IMR-90 (cell line): ENCODE measurements around the gene TENM3.

ENCODE experiments used
- BHLHE40 ChIP-seq: fragments of 150-350 bp; IDR thresholded peaks from 2 replicates; pipeline ENCODE4 v1.6.1; 2016; ENCODE audit warnings: mild to moderate bottlenecking, low read depth, low read length
- CHD1 ChIP-seq: IDR thresholded peaks from 2 replicates; pipeline ENCODE4 v1.6.1; 2012; ENCODE audit warnings: low read depth, low read length, improper control_type of control experiment
- MAZ ChIP-seq: IDR thresholded peaks from 2 replicates; pipeline ENCODE4 v1.6.1; 2012; ENCODE audit warnings: low read depth, mild to moderate bottlenecking, low read length, improper control_type of control experiment, moderate library complexity, borderline replicate concordance
- NFE2L2 ChIP-seq: fragments of 150-350 bp; IDR thresholded peaks from 2 replicates; pipeline ENCODE4 v1.6.1; 2016; ENCODE audit warnings: low read depth, mild to moderate bottlenecking, low read length
- RFX5 ChIP-seq: IDR thresholded peaks from 2 replicates; pipeline ENCODE4 v1.8.0; 2012; ENCODE audit warnings: low read depth, mild to moderate bottlenecking, low read length, moderate library complexity
- SMC3 ChIP-seq: fragments of 150-350 bp; IDR thresholded peaks from 2 replicates; pipeline ENCODE4 v1.6.1; 2016; ENCODE audit warnings: low read depth, mild to moderate bottlenecking, antibody characterized with exemption, low read length, moderate library complexity
- USF2 ChIP-seq: fragments of 150-350 bp; IDR thresholded peaks from 2 replicates; pipeline ENCODE4 v1.6.1; 2017; ENCODE audit warnings: mild to moderate bottlenecking, antibody characterized with exemption, low read length, low read depth
- TF ChIP-seq, protein P1 (sequence below): conservative IDR thresholded peaks from 2 replicates; pipeline ENCODE4 v1.5.1; 2012; ENCODE audit warnings: mild to moderate bottlenecking, low read depth, low read length, improper control_type of control experiment

DNA sequence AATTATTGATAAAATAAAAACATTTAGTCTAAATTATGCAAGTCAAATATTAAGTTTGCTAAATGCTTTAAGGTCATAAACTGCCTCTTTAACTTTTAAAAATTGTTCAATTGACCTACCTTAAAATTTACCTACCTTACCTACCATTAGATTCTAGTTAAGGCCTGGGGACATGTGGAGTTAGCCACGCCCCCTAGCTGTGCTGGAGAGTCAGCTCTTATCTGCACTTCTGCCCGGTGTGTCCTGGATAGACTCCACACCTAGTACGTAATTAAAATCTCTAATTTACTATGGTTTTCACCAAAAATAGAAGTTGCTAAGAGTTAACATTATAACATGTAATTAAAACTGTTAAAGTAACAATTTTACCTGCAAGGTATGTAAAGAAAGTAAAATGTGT is 22.7 kb downstream of the TENM3 start:
- TF ChIP-seq, protein P1, sequence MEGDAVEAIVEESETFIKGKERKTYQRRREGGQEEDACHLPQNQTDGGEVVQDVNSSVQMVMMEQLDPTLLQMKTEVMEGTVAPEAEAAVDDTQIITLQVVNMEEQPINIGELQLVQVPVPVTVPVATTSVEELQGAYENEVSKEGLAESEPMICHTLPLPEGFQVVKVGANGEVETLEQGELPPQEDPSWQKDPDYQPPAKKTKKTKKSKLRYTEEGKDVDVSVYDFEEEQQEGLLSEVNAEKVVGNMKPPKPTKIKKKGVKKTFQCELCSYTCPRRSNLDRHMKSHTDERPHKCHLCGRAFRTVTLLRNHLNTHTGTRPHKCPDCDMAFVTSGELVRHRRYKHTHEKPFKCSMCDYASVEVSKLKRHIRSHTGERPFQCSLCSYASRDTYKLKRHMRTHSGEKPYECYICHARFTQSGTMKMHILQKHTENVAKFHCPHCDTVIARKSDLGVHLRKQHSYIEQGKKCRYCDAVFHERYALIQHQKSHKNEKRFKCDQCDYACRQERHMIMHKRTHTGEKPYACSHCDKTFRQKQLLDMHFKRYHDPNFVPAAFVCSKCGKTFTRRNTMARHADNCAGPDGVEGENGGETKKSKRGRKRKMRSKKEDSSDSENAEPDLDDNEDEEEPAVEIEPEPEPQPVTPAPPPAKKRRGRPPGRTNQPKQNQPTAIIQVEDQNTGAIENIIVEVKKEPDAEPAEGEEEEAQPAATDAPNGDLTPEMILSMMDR = no peak
- TF ChIP-seq SMC3 = no peak
- no peak for TF ChIP-seq RFX5
- TF ChIP-seq USF2 = no peak
- no peak for TF ChIP-seq MAZ
- no peak for TF ChIP-seq BHLHE40
- TF ChIP-seq NFE2L2 = no peak
- no peak for TF ChIP-seq CHD1
